Brain microvascular endothelial cell (primary cell): ENCODE data around the gene XRCC4.
A peak's percentile ranks its signal among the peaks of the same experiment; 100 is the strongest.

Source experiments
- DNase-seq: peaks from one replicate; pipeline ENCODE4 v3.0.0-alpha.2; 2020
- H3K27ac ChIP-seq: fragments of 250-450 bp; sonication (Bioruptor Pico); 2 replicates; pipeline ENCODE4 v1.5.1; 2020; ENCODE audit warnings: mild to moderate bottlenecking, moderate library complexity
- H3K27me3 ChIP-seq: fragments of 250-450 bp; sonication (Bioruptor Pico); replicated peaks from 2 replicates; pipeline ENCODE4 v1.5.1; 2020; ENCODE audit warnings: mild to moderate bottlenecking
- H3K36me3 ChIP-seq: fragments of 250-450 bp; sonication (Bioruptor Pico); replicated peaks from 2 replicates; pipeline ENCODE4 v1.5.1; 2020; ENCODE audit warnings: mild to moderate bottlenecking
- H3K4me3 ChIP-seq: 2 replicates; pipeline ENCODE4 v1.5.1; 2011; ENCODE audit warnings: low read depth, mild to moderate bottlenecking, control low read depth, low read length, moderate library complexity
- CTCF ChIP-seq: IDR thresholded peaks from 2 replicates; pipeline ENCODE4 v1.5.1; 2011; ENCODE audit warnings: low read depth, mild to moderate bottlenecking, moderate library complexity, low read length, control low read depth, inconsistent platforms; ENCODE audit errors: missing control alignments
- in situ Hi-C: cut with HindIII; loops from 2 replicates; pipeline ENCODE4 v1.10.0; 2017; ENCODE audit warnings: low sequenced_read_pairs, low pct_ligation_motif_present

The XRCC4 gene

GRCh38 chr5:83172655-83173054 lies 95.3 kb downstream of the XRCC4 start:
- no peak overlapping the region for H3K27ac ChIP-seq
- H3K4me3 ChIP-seq = no peak overlapping the region
- H3K36me3 ChIP-seq = no peaks in the 10 kb centered on the region
- no peak for DNase-seq
- in situ Hi-C loops = no loop called here
- no peaks in the 10 kb centered on the region for H3K27me3 ChIP-seq
- TF ChIP-seq CTCF = no peak

DNA sequence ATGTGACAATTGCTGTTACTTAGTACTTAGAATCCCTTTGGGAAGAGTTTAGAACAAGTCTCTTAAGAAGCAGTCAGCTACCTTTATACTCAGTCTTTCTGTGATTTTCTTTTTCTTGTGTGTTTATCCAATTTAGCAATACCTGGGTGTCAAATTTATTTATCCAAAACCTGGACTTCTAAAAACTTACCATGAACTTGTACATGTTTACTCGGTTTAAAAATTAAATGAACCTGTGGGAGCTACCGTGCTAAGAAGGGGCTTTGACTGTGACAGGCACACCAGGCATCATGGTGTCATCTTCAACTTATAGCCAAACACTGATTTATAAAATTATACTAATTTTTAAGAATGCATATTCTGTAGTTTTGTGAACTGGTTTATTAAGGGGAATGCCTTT lies 96.5 kb downstream of the XRCC4 start:
- Histone ChIP-seq H3K27me3 (no peaks in the 10 kb centered on the region), H3K4me3 (no peak overlapping the region), H3K36me3 (no peaks in the 10 kb centered on the region), H3K27ac (no peak overlapping the region)
- DNase-seq = no peak
- no peak for TF ChIP-seq CTCF
- in situ Hi-C loops = no loop called here

DNA sequence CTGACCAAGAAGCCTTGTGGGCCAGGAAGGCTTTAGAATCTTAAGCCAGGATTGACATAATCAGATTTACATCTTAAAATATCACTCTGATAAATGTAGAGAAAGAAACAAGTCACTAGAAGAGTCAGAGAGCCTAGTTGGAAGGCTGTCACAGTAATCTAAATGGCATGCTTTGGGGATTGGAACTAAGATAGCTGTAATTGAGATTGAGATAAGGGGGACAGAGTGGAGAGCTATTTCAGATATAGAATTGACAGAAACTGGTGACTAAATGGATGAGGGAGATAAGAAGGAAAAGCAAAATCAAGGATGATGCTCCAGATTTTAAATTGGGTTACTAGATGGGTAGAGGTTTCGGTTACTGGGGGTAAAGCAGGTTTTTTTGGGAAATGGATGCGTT lies 100.5 kb downstream of the XRCC4 start:
- Histone ChIP-seq H3K27me3 (no peaks in the 10 kb centered on the region), H3K27ac (no peak overlapping the region), H3K36me3 (no peaks in the 10 kb centered on the region), H3K4me3 (no peak overlapping the region)
- in situ Hi-C loops = no loop called here
- DNase-seq = peak; percentile 7
- TF ChIP-seq CTCF = no peak

DNA sequence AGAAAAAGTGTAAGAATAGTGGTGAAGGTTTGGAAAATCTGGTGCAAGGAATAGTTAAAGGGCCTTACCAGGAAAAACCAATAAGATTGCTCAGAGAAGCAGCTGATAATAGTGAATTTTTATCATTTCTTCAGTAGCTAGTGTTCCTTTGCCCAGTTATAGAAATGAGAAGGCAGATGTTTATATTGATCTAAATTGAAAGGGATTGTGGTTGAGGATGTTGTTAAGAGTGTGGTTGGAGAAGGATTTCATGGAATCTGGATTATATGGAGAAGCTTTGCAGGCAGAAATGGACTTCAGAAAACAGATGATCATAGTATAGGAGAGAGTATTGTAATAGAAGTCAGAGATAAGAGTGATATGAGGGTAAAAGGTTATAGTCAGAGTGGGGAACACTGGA lies 102.6 kb downstream of the XRCC4 start:
- Histone ChIP-seq H3K4me3 (no peak overlapping the region), H3K36me3 (no peaks in the 10 kb centered on the region), H3K27ac (no peak overlapping the region), H3K27me3 (no peaks in the 10 kb centered on the region)
- TF ChIP-seq CTCF = no peak
- DNase-seq = no peak
- in situ Hi-C loops = no loop called here

GRCh38 chr5:83184534-83184933 lies 107.2 kb downstream of the XRCC4 start:
- in situ Hi-C loops = no loop called here
- Histone ChIP-seq H3K27ac (no peak overlapping the region), H3K4me3 (no peak overlapping the region), H3K27me3 (no peaks in the 10 kb centered on the region), H3K36me3 (no peaks in the 10 kb centered on the region)
- no peak for DNase-seq
- no peak for TF ChIP-seq CTCF

DNA sequence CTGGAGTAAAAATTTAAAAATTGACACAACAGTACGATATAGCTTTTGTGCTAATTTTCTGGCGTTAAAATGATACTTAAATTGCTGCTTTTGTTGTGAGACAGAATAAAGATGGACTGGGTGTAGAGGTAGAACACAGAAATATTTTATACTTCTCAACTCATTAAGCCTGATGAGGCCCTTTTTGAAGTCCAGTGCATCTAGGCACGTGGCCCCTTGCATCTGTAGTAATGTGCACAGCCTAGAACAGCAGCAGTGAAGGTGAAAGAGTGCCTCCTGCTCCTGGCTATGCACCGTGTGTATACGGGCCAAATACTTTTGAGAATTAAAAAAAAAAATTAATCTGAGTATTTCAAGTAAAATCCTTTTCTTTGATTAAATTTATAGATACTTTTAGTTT lies 115.6 kb downstream of the XRCC4 start:
- Histone ChIP-seq H3K27ac (no peak overlapping the region), H3K4me3 (no peak overlapping the region), H3K27me3 (no peaks in the 10 kb centered on the region), H3K36me3 (no peaks in the 10 kb centered on the region)
- in situ Hi-C loops = no loop called here
- no peak for DNase-seq
- TF ChIP-seq CTCF = no peak
